Activated CD4-positive, alpha-beta memory T cell treated with anti-CD3 and anti-CD28 coated beads, Interleukin-2, amount 10 ng/mL, durations not matched to agents 7 days and 5 days (primary cell): Measurements from ENCODE around the gene HIP1. TPM values are rescaled to one million over a fixed set of nuclear protein-coding genes. Genes with fewer than 3 reads are reported as not detected.

Experiments
- total RNA-seq, 2 experiments: library from RNA; stranded (reverse); gene quantifications; one replicate each; pipeline ENCODE4 v1.2.3, GENCODE V29; 2021

The HIP1 gene
- total RNA-seq, 2 experiments from 2014 or later: 5.2 to 5.4 TPM

Other genes with a start within 250 kb of the HIP1 start
- gene SPDYE5, start 246.6 kb downstream of the HIP1 start, total RNA-seq: not detected
- not detected for gene CCL26, start 33.3 kb upstream of the HIP1 start, total RNA-seq
- gene CCL24, start 74.9 kb upstream of the HIP1 start, total RNA-seq: not detected
- gene RHBDD2, start 140.1 kb upstream of the HIP1 start, total RNA-seq: 10 to 100 TPM; 47.7 to 51.7 TPM
- 10 to 100 TPM; 34.0 to 45.3 TPM for gene POR, start 176.2 kb upstream of the HIP1 start, total RNA-seq